GM19328 (cell line): ENCODE results near the gene ANKRD37.
"Not testable (repeated sequence)": the region's sequence is repeated elsewhere in the genome, so short reads cannot be mapped to it uniquely, and the experiment has no call there.

ENCODE experiments used
- ATAC-seq: cut with Tn5 transposase; IDR thresholded peaks from one replicate; pipeline ENCODE4 v1.9.1; 2021; ENCODE audit warnings: mild to moderate bottlenecking, moderate library complexity; ENCODE audit not compliant: unreplicated experiment

The ANKRD37 gene

GRCh38 chr4:185396724-185397385, at the start of gene ANKRD37:
Gene ANKRD37, plus strand, starts transcription at chr4:185396841. Its CDS starts 83 bp downstream, at chr4:185396924.
- ATAC-seq, result no peak

- ATAC-seq, result no peak
These were observed 49.6 kb upstream of the ANKRD37 start for GRCh38 chr4:185346975-185347601.

GRCh38 chr4:185351691-185352090, 45.0 kb upstream of the ANKRD37 start:
- no peak for ATAC-seq

DNA sequence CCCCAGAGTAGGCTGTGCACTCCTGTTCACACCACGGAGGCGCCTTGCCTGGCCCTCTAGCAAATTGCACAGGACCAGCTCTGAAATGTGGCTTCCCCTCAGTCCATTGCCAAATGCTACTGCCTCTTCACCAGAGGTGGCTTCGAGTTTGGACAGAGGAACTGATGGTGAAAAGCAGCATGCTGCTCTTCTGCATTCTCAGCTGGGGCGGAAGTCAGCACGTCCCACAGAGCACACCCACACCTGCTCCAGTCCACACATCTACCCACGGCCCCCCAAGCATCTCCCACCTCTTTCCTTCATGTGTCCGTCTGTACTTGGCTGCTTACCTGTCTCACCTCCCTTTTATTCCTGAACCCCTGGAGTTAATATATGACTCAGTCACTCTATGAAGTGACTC, 44.4 kb upstream of the ANKRD37 start:
- no peak for ATAC-seq

- no peak for ATAC-seq
These were observed 43.9 kb upstream of the ANKRD37 start for GRCh38 chr4:185352741-185353140.

- ATAC-seq, result no peak
These were observed 39.4 kb upstream of the ANKRD37 start for GRCh38 chr4:185357211-185357610.

DNA sequence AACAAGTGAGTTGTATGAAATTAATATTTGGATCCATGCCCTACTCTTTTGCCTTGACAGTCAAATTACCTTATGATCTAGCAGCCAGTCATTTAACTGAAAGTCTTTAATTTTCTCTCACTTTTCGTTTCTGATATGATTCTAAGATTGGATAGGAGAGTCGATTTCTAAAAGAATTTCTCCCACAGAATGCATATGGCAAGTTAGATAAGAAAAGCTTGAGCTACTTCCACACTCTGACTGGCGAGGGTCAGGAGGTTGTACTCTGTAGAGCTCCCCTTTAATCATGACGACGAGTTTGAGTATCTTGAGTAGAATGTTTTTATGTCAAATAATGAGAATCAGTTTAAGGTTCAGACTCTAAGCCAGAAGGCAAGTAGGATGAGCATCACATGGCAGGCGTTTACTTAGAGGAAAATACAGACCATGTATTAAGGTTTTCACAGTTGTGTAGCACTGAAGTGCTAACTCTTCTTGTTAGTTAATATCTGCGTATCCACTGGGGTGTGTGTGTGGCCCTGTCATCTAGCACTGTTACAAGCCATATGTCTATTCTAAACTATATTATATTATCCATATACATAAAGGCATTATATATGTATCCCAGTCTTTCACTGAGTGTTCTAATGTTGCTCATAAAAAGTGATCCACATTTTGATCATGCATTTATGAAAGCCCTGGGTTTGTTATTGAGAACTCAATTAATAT, 38.8 kb upstream of the ANKRD37 start:
- no peak for ATAC-seq

GRCh38 chr4:185358514-185358913, 38.1 kb upstream of the ANKRD37 start:
- no peak for ATAC-seq

- ATAC-seq, result no peak
These were observed 37.7 kb upstream of the ANKRD37 start for GRCh38 chr4:185358959-185359358.

- no peak for ATAC-seq
These were observed 36.7 kb upstream of the ANKRD37 start for GRCh38 chr4:185359767-185360446.

GRCh38 chr4:185361872-185362271, 34.8 kb upstream of the ANKRD37 start:
- ATAC-seq, result no peak

DNA sequence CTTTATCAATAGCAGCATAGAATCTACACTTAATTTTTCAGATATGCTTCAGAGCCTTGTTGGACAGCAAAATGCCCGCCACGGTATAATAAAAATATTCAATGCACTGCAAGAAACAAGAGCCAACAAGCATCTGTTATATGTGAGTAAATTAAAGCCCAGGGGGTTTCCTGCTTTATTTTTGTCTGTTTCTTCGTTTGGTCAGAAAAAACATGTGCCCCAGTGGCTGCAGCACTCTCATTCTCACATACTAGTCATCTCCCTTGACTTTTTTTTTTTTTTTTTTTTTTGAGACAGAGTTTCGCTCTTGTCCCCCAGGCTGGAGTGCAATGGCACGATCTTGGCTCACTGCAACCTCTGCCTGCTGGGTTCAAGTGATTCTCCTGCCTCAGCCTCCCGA, 34.1 kb upstream of the ANKRD37 start:
- ATAC-seq, result not testable (repeated sequence)

- no peak for ATAC-seq
These were observed 33.4 kb upstream of the ANKRD37 start for GRCh38 chr4:185363251-185363650.

DNA sequence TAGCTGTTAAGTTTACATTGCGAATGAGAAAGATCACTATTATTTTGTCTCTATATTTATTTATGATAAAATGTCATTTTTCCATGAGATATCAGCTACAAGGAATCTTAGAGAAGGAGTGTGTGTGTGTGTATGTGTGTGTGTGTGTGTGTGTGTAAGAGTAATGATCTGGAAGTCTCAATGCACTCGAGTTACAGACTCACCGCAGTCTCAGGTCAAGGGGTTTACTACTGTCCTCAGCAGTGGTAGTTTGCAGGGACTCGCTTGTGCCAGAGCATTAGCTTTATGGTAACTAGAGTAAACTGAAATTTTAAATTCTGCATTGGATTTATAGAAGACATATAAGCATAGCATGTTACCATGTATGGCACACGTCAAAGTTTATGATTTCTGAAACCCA, 31.8 kb upstream of the ANKRD37 start:
- no peak for ATAC-seq

DNA sequence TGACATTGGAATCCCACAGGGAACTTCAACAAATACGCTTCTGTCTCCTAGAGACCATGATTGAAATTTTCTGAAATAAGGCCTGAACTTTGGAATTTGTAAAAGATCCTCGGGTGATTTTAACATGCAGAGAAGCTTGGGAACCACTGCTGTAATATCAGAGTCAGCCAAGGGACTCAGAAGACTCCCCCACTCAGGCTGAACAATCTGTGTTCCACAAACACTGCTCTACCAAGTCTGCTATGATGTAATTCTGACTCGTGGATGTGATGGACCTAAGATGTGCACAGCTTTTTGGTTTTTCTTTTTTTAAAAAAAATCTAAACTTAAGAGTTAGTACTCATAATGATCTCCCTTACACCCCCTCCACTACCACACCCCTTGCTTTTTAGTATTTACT, 26.9 kb upstream of the ANKRD37 start:
- ATAC-seq, result no peak

DNA sequence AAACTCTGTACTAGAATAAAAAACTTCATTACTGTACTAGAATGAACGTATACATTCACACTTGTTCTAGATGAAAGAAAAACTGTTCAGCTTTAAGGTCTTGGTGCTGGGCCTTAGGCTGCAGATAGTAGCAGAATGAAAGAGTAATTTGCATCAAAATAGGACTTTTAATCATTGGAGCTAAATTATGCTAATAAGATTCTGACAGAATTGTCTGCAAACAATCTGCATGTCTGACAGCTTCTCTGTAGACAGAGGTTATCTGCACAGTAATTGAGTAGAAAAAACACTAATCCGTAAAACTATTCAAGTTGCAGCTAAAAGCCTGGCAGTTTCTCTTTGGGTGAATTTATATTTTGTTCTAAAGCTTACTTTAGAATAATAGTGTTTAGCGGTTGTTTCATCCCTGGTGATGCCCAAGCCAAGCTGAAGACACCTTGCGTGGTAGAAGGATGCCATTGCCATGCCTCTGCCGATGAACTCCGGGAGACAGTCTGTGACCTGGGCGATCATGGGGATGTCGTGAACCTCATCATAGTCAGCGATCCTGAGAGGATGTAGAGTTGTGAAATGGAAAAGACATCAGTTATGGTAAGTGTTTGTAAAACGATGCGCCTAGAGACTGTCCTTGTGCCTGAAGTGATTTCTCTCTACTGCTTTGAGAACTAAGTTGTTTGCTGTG, 26.2 kb upstream of the ANKRD37 start:
- no peak for ATAC-seq

DNA sequence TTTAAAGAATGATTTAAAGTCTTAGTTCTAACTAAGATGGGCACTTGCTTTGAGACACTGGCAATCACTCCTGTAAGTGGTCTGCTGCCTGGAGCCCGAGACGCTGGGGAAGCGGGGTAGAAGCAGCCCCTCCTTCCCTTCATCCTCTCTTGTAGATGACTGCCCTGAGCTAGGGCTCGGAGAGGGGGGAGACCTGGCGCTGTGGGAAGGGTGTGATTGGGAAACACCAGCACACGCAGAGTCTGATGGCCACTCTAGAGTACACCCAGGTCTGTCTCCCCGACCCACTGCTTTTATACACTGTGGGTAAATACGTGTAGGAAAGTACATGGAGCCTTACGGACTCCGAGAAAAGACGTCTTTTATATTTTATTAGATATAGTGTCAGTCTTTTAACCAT, 24.9 kb upstream of the ANKRD37 start:
- ATAC-seq, result no peak

GRCh38 chr4:185374027-185374426, 22.6 kb upstream of the ANKRD37 start:
- ATAC-seq, result no peak

DNA sequence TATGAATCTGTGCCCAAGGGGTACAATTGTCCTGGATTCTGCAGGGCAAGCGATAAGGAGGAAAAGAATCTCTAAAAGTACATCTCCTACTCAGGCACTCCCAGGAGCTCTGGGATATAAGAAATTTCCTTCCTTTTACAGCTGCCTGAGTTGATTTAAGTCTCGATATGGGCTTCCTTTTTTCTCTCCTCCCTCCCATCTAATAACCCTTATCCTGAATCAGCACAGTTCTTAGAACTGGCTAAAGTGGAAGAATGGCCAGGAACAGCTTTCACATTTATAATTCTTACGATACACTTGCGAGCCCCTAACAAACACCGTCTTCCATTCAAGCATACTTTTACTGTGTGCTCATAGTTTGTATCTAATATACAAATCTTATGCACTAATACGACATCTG, 22.1 kb upstream of the ANKRD37 start:
- ATAC-seq, result no peak

DNA sequence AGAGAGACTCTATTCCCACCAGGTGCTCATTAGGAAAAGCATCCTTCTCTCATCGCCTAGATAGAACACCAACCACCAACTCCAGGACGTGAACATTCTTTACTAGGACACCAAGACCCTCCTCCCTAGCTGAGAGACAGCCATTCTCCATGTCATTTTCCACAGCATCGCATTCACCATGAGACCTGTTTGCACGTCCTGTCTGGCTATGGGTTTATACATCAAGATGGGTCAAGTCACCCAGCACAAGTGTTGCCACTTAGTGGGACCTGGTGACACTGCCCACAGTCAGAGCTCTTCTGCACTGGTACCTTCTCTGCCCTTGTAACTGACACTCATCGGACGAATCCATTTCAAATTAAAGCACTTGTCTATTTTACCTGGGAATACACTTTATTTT, 18.4 kb upstream of the ANKRD37 start:
- ATAC-seq, result no peak
